Progenitor cell of endocrine pancreas (in vitro differentiated cells): Measurements from ENCODE around the gene HOXA11. TPM values are rescaled to one million over a fixed set of nuclear protein-coding genes. Genes with fewer than 3 reads are reported as not detected.

Experiments
- DNase-seq: peaks from one replicate; pipeline ENCODE4 v3.0.0; 2021; ENCODE audit warnings: low spot score; ENCODE audit not compliant: unreplicated experiment
- H3K27ac Mint-ChIP-seq: 2 replicates; pipeline ENCODE4 v1.8.0; 2021; ENCODE audit warnings: mild to moderate bottlenecking, moderate library complexity, mixed read lengths
- H3K27me3 Mint-ChIP-seq: 2 replicates; pipeline ENCODE4 v1.8.0; 2021; ENCODE audit warnings: mixed read lengths
- H3K36me3 Mint-ChIP-seq: 2 replicates; pipeline ENCODE4 v1.8.0; 2022; ENCODE audit warnings: mixed read lengths; ENCODE audit not compliant: insufficient read depth
- H3K4me1 Mint-ChIP-seq: 2 replicates; pipeline ENCODE4 v1.8.0; 2021; ENCODE audit warnings: low read depth, mixed read lengths
- H3K4me3 Mint-ChIP-seq: 2 replicates; pipeline ENCODE4 v1.8.0; 2021; ENCODE audit warnings: low read depth, mild to moderate bottlenecking, moderate library complexity, mixed read lengths
- H3K9me3 Mint-ChIP-seq: 2 replicates; pipeline ENCODE4 v1.8.0; 2021; ENCODE audit warnings: low read depth, mixed read lengths
- total RNA-seq: library from RNA; stranded (reverse); gene quantifications from 2 replicates; pipeline ENCODE4 v1.2.1, GENCODE V29; 2021
- TF ChIP-seq, protein P1 (sequence below): fragments of 200-600 bp; sonication (generic); IDR thresholded peaks from one replicate; pipeline ENCODE4 v1.5.0; 2021; ENCODE audit warnings: antibody characterized with exemption, mild to moderate bottlenecking; ENCODE audit not compliant: unreplicated experiment

Gene HOXA11
- total RNA-seq, 1 donor from 2014 or later, result not detected

DNA sequence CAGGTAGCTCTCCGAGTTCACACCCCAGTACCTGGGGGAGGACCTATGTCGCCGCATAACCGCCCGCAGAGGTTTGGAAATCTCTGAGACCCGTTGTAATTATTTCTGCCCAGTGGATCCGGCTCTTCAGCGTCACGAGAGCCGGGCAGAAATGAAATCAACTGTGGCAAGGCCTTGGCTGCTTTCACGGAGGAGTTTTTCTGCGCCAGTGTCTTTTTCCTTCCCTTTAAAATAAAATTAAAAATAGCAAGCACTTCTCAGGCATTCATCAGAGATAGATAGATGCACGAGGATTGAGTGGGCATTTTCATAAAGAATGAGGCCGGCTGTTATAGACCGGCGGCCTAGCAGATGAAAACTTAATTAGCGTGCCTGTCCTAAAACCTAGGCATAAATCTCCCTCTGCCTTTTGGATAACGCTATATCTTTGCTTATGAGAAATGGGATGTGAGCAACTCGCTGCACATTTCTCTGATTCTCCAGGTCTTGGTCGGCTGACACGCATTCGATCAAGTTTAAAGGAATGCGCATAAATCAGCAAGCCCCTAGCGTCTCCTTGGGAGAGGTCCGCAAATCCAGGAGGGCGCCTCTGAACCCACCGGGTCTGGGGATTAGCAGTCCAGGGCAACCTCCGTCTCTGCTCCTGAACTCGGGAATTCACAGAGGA, 8.4 kb upstream of the HOXA11 start:
- DNase-seq, result no peak
- Mint-ChIP-seq H3K27ac (no peak overlapping the region), H3K36me3 (no peaks in the 10 kb centered on the region), H3K4me1 (peaks cover 2% of the 10 kb centered on the region), H3K4me3 (no peak overlapping the region), H3K9me3 (no peaks in the 10 kb centered on the region), H3K27me3 (peaks cover 96% of the 10 kb centered on the region)
- TF ChIP-seq, protein P1, sequence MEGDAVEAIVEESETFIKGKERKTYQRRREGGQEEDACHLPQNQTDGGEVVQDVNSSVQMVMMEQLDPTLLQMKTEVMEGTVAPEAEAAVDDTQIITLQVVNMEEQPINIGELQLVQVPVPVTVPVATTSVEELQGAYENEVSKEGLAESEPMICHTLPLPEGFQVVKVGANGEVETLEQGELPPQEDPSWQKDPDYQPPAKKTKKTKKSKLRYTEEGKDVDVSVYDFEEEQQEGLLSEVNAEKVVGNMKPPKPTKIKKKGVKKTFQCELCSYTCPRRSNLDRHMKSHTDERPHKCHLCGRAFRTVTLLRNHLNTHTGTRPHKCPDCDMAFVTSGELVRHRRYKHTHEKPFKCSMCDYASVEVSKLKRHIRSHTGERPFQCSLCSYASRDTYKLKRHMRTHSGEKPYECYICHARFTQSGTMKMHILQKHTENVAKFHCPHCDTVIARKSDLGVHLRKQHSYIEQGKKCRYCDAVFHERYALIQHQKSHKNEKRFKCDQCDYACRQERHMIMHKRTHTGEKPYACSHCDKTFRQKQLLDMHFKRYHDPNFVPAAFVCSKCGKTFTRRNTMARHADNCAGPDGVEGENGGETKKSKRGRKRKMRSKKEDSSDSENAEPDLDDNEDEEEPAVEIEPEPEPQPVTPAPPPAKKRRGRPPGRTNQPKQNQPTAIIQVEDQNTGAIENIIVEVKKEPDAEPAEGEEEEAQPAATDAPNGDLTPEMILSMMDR, result no peak

DNA sequence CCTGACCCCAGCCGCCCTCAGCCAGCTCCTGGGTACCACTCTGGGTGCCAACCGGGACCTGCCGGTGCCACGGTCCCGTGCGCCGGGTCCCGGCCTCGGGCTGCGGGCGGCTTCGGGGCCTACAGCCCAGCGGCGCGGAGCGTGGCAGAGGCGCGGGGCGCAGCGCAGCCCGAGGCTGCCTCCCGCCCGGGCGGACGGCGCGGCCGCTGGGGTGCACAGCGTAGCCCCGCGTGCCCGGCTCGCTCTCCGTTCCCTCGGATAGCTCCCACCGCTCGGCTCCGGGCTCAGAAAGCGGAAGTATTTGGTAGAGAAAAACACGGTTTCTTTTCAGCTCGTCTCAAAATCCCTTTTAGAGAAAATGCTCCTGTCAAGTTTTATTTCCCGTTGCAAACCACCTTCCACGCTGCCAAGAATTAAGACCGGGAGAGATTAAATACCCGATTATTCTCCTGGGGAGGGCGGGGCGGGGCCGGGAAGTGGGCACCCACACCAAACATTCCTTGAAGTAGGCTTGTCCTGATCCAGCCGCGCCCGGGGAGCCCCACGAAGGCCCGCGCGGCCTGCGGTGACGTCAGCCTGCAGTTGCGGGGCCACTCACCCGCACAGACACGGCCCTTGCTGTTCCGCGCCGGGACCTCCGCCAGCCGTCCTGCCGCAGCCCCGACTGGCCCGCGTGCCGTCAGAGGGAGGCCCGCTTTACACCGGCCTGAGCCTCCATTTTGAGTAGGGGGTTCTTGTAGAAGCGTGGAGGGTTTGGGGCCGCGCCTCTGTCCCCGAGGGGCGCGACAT, 7.7 kb upstream of the HOXA11 start:
- no peaks in the 10 kb centered on the region for H3K9me3 Mint-ChIP-seq
- H3K4me1 Mint-ChIP-seq, result peaks cover 5% of the 10 kb centered on the region
- no peaks in the 10 kb centered on the region for H3K36me3 Mint-ChIP-seq
- DNase-seq, result no peak
- H3K27me3 Mint-ChIP-seq, result peaks cover 96% of the 10 kb centered on the region
- H3K27ac Mint-ChIP-seq, result no peak overlapping the region
- no peak overlapping the region for H3K4me3 Mint-ChIP-seq
- TF ChIP-seq, protein P1, result no peak

DNA sequence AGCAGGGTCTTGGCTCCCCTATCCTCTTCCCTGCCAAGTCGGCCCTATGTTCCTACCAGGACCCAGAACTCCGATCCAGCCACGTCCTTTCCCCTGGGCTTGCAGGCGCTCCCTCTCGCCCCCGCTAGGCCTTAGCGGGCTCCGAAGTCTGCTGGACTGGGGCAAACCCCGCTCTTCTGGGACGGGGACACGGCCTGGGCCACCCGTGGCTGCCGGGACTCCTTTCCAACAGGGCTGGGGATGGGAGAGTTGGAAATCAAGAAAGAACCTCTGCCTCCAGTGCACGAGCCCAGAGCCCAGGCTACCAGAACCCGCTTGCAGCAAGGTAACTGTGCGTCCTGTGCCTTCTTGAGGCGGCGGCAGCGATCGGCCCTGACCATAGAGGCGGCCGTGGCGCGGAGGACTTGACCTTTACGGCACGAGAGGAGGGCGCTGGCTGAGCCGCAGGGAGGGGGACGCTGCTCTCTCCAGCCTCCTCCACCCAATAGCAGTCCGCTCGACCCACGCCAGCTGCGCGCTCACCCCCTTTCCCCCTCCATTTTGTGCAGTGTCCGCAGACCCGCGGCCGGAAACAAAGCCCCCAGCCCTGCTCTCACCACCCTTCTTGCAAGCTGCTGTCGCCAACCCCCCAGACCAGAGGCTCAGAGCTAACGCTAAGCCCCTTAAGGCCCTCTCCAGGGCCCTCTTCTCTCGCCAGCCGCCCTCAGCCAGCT, 7.0 kb upstream of the HOXA11 start:
- TF ChIP-seq, protein P1, result no peak
- H3K36me3 Mint-ChIP-seq, result no peaks in the 10 kb centered on the region
- no peak overlapping the region for H3K27ac Mint-ChIP-seq
- no peaks in the 10 kb centered on the region for H3K9me3 Mint-ChIP-seq
- H3K4me3 Mint-ChIP-seq, result no peak overlapping the region
- DNase-seq, result no peak
- peaks cover 5% of the 10 kb centered on the region for H3K4me1 Mint-ChIP-seq
- H3K27me3 Mint-ChIP-seq, result peaks cover 96% of the 10 kb centered on the region

DNA sequence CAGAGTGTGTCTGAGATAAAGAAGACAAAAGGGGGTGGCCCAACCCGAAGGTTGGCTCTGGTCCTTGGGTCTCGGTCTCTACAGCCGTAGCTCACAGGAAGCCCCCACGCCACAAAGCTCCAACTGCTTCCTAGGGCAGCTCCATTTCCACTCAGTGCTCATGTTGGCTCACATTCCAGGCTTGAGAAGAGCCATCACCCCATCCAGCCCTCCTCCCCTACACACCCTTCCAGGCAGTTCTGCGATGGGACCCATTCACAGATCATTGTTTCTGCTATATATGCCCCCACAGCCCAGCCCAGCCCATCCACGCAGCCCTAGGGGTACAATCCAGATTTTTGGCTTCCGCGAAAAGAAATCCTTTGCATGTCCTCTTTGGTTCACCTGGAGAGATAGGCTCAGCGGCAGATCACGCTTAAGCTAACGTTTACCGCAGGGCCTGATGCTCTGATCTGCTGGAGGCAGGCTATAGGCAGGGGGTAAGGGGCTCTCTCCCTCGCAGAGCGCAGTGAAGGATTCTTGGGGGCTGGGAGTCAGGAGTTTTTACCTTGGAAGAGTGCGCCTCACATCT, 6.2 kb upstream of the HOXA11 start:
- Mint-ChIP-seq H3K27me3 (peaks cover 96% of the 10 kb centered on the region), H3K27ac (no peak overlapping the region), H3K36me3 (no peaks in the 10 kb centered on the region), H3K4me3 (no peak overlapping the region), H3K4me1 (peaks cover 5% of the 10 kb centered on the region), H3K9me3 (no peaks in the 10 kb centered on the region)
- DNase-seq, result no peak
- TF ChIP-seq, protein P1, result no peak
